Activated naive CD8-positive, alpha-beta T cell (primary cell): ENCODE measurements around the gene ACACA.

Experiments
- H3K27ac Mint-ChIP-seq: one replicate; pipeline ENCODE4 v1.8.0; 2021; ENCODE audit warnings: mixed read lengths
- H3K27me3 Mint-ChIP-seq: one replicate; pipeline ENCODE4 v1.8.0; 2021; ENCODE audit warnings: mixed read lengths
- H3K36me3 Mint-ChIP-seq: one replicate; pipeline ENCODE4 v1.8.0; 2021; ENCODE audit warnings: mixed read lengths
- H3K4me1 Mint-ChIP-seq: one replicate; pipeline ENCODE4 v1.8.0; 2021; ENCODE audit warnings: low read depth, mixed read lengths
- H3K4me3 Mint-ChIP-seq: one replicate; pipeline ENCODE4 v1.8.0; 2021; ENCODE audit warnings: mild to moderate bottlenecking, mixed read lengths
- H3K9me3 Mint-ChIP-seq: one replicate; pipeline ENCODE4 v1.8.0; 2021; ENCODE audit warnings: low read depth, mixed read lengths

Gene ACACA

DNA sequence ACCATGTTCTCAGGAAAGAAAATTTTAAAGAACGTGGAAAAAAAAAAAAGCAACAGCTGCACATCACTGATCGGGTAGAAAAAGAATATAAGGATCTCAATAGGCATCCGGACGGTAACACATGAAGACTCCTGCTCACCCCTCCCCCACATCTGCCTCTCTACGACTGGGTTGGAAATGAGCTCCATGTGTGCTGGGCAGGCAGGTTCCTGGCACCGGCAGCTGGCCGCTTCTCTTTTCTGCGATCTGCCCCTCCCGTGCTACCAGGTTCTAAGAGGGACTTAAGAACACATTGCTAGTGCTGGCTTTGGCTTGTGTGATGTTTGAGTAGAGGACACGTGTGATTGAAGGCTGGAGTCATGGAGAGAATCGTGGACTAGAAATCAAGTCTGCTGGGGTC is 342.4 kb downstream of the ACACA start:
- Mint-ChIP-seq H3K4me3 (no peak overlapping the region), H3K36me3 (no peaks in the 10 kb centered on the region), H3K27ac (no peak overlapping the region), H3K4me1 (no peaks in the 10 kb centered on the region), H3K27me3 (no peaks in the 10 kb centered on the region), H3K9me3 (no peaks in the 10 kb centered on the region)

GRCh38 chr17:37062021-37062420 is 344.6 kb downstream of the ACACA start:
- H3K4me1 Mint-ChIP-seq, result no peaks in the 10 kb centered on the region
- no peaks in the 10 kb centered on the region for H3K9me3 Mint-ChIP-seq
- no peaks in the 10 kb centered on the region for H3K27me3 Mint-ChIP-seq
- no peak overlapping the region for H3K27ac Mint-ChIP-seq
- no peak overlapping the region for H3K4me3 Mint-ChIP-seq
- peaks cover 5% of the 10 kb centered on the region for H3K36me3 Mint-ChIP-seq

- Mint-ChIP-seq H3K4me1 (no peaks in the 10 kb centered on the region), H3K27ac (no peak overlapping the region), H3K4me3 (no peak overlapping the region), H3K27me3 (no peaks in the 10 kb centered on the region), H3K36me3 (peaks cover 13% of the 10 kb centered on the region), H3K9me3 (no peaks in the 10 kb centered on the region)
These were observed 345.7 kb downstream of the ACACA start for GRCh38 chr17:37060928-37061327.

- H3K4me3 Mint-ChIP-seq, result no peak overlapping the region
- H3K27ac Mint-ChIP-seq, result no peak overlapping the region
These were observed 346.5 kb downstream of the ACACA start for GRCh38 chr17:37060094-37060493.

GRCh38 chr17:37059493-37059892 is 347.1 kb downstream of the ACACA start:
- H3K9me3 Mint-ChIP-seq, result no peaks in the 10 kb centered on the region
- no peak overlapping the region for H3K27ac Mint-ChIP-seq
- no peaks in the 10 kb centered on the region for H3K27me3 Mint-ChIP-seq

More at GRCh38 chr17:37060094-37060493, 346.5 kb downstream of the ACACA start:
- no peaks in the 10 kb centered on the region for H3K4me1 Mint-ChIP-seq
- H3K27me3 Mint-ChIP-seq, result no peaks in the 10 kb centered on the region
- peaks cover 14% of the 10 kb centered on the region for H3K36me3 Mint-ChIP-seq
- no peaks in the 10 kb centered on the region for H3K9me3 Mint-ChIP-seq

DNA sequence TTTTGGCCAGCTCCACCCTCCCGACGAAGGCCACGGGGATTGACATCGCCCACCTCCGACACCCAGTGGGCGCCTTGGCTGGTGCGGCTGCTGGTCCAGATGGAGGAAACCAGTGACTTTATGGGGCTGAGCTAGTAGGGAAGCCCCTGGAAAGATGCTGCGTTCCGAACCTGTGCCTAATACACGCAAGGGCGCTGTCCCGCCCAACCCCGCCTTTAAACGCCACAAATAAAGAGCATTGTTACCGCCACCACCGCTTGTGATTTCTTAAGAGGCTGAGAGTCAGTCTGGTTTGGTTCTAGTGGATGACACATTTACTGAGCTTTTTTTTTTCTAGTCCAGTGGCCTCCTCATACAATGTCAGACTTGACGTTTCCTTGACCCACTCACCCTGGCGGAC is 350.0 kb downstream of the ACACA start:
- Mint-ChIP-seq H3K36me3 (peaks cover 19% of the 10 kb centered on the region), H3K4me1 (no peaks in the 10 kb centered on the region), H3K4me3 (no peak overlapping the region), H3K27ac (no peak overlapping the region), H3K27me3 (no peaks in the 10 kb centered on the region), H3K9me3 (no peaks in the 10 kb centered on the region)

More at GRCh38 chr17:37059493-37059892, 347.1 kb downstream of the ACACA start:
- Mint-ChIP-seq H3K4me3 (no peak overlapping the region), H3K36me3 (peaks cover 14% of the 10 kb centered on the region), H3K4me1 (no peaks in the 10 kb centered on the region)

- Mint-ChIP-seq H3K27me3 (no peaks in the 10 kb centered on the region), H3K36me3 (peaks cover 19% of the 10 kb centered on the region), H3K4me3 (no peak overlapping the region), H3K4me1 (no peaks in the 10 kb centered on the region), H3K9me3 (no peaks in the 10 kb centered on the region), H3K27ac (no peak overlapping the region)
These were observed 351.7 kb downstream of the ACACA start for GRCh38 chr17:37054894-37055293.

- Mint-ChIP-seq H3K27me3 (no peaks in the 10 kb centered on the region), H3K4me1 (peaks cover 6% of the 10 kb centered on the region), H3K4me3 (no peak overlapping the region), H3K9me3 (no peaks in the 10 kb centered on the region), H3K36me3 (peaks cover 15% of the 10 kb centered on the region), H3K27ac (no peak overlapping the region)
These were observed 354.2 kb downstream of the ACACA start for GRCh38 chr17:37052450-37052849.

GRCh38 chr17:37051833-37052232 is 354.8 kb downstream of the ACACA start:
- Mint-ChIP-seq H3K36me3 (peaks cover 12% of the 10 kb centered on the region), H3K27me3 (no peaks in the 10 kb centered on the region)

DNA sequence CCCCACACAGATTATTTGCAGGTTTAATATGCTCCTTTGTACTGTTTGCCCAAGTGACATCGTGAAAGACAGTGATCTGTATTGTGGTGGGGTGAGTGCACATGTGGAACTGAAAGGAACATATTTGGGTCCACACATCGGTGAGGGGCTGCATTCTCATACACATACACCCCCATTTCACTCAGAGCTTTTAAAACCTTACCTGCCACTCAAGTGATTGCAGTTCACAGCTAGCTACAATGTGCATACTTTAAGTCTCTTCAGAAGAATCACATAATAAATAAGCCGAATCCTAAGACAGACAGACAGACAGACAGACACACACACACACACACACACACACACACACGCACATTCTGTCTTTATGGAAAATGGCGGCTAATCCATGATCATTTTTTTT is 355.3 kb downstream of the ACACA start:
- Mint-ChIP-seq H3K36me3 (peaks cover 10% of the 10 kb centered on the region), H3K27ac (no peak overlapping the region), H3K27me3 (no peaks in the 10 kb centered on the region), H3K9me3 (no peaks in the 10 kb centered on the region), H3K4me1 (peaks cover 7% of the 10 kb centered on the region), H3K4me3 (no peak overlapping the region)

More at GRCh38 chr17:37051833-37052232, 354.8 kb downstream of the ACACA start:
- H3K9me3 Mint-ChIP-seq, result no peaks in the 10 kb centered on the region
- H3K4me1 Mint-ChIP-seq, result peaks cover 7% of the 10 kb centered on the region
- no peak overlapping the region for H3K4me3 Mint-ChIP-seq
- no peak overlapping the region for H3K27ac Mint-ChIP-seq

GRCh38 chr17:37050920-37051319 is 355.7 kb downstream of the ACACA start:
- H3K27ac Mint-ChIP-seq, result no peak overlapping the region
- peaks cover 7% of the 10 kb centered on the region for H3K4me1 Mint-ChIP-seq
- no peaks in the 10 kb centered on the region for H3K27me3 Mint-ChIP-seq
- H3K36me3 Mint-ChIP-seq, result peaks cover 5% of the 10 kb centered on the region
- H3K9me3 Mint-ChIP-seq, result no peaks in the 10 kb centered on the region
- H3K4me3 Mint-ChIP-seq, result no peak overlapping the region

DNA sequence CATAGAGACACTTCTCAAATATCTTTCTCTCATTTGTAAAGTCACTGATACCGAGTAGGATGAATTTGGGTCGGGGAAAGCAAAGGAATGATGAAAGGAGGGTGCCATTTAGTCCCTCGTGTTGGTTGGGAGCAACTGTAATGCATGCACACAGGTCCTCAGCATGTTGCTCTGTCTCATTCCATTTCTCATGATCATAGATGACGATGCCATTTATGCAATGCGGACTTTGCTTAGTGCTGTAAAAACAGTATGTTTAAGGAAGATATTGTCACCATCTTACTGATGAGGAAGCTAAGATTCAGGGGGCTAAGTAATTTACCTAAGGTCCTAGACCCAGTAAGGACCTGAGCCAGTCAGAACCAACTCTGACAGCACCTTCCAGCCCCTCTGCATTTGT is 357.8 kb downstream of the ACACA start:
- H3K4me1 Mint-ChIP-seq, result peaks cover 7% of the 10 kb centered on the region
- no peaks in the 10 kb centered on the region for H3K27me3 Mint-ChIP-seq
- no peak overlapping the region for H3K27ac Mint-ChIP-seq

GRCh38 chr17:37047631-37048104 is 359.0 kb downstream of the ACACA start:
- H3K27me3 Mint-ChIP-seq, result no peaks in the 10 kb centered on the region
- H3K27ac Mint-ChIP-seq, result peak overlapping the region; percentile 58
- peaks cover 14% of the 10 kb centered on the region for H3K4me1 Mint-ChIP-seq
- peaks cover 4% of the 10 kb centered on the region for H3K36me3 Mint-ChIP-seq
- no peaks in the 10 kb centered on the region for H3K9me3 Mint-ChIP-seq
- H3K4me3 Mint-ChIP-seq, result no peak overlapping the region

More for the DNA sequence above, 357.8 kb downstream of the ACACA start:
- H3K9me3 Mint-ChIP-seq, result no peaks in the 10 kb centered on the region
- H3K36me3 Mint-ChIP-seq, result no peaks in the 10 kb centered on the region
- H3K4me3 Mint-ChIP-seq, result no peak overlapping the region

GRCh38 chr17:37045351-37045922 is 361.2 kb downstream of the ACACA start:
- H3K36me3 Mint-ChIP-seq, result peaks cover 4% of the 10 kb centered on the region
- no peaks in the 10 kb centered on the region for H3K9me3 Mint-ChIP-seq
- peaks cover 14% of the 10 kb centered on the region for H3K4me1 Mint-ChIP-seq
- no peak overlapping the region for H3K27ac Mint-ChIP-seq
- H3K27me3 Mint-ChIP-seq, result no peaks in the 10 kb centered on the region
- H3K4me3 Mint-ChIP-seq, result no peak overlapping the region

DNA sequence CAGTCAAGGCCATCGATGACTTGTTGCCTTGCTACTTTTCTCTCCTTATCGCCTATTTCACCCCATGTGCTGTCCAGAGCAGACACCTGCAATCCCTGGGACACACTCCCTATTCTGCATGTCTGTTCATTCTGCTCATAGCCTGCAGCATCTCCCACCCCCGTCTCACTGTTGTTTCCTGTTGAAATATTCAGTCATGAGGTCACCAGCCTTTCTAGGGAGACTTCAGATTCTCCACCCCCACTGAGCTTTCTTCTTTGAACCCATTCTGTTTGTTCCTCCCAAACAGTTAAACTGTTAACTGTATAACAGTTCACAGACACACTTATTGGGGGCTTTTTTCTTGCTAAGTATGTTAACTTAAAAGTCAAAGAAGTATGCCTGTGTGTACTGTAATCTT is 363.4 kb downstream of the ACACA start:
- no peak overlapping the region for H3K27ac Mint-ChIP-seq
- peaks cover 16% of the 10 kb centered on the region for H3K4me1 Mint-ChIP-seq
- H3K4me3 Mint-ChIP-seq, result no peak overlapping the region
- H3K27me3 Mint-ChIP-seq, result no peaks in the 10 kb centered on the region
- peaks cover 4% of the 10 kb centered on the region for H3K36me3 Mint-ChIP-seq
- H3K9me3 Mint-ChIP-seq, result no peaks in the 10 kb centered on the region

DNA sequence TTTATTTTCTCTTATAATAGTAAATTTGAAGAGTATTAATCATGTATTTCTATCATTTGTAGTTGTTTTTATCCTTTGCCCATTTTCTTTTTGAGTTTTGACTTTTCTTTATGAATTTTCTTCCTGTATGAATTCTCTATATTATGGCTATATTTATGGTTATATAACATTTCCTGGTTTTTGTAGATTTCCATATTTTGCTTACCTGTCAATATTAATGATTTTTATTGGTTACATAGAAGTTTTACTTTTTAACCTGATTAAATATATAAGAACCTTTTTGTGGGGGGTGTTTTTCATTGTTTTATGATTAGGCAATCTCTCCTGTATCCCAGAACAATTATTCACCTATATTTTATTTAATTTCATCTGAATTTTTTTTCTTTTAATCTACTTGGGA is 364.7 kb downstream of the ACACA start:
- peaks cover 8% of the 10 kb centered on the region for H3K4me1 Mint-ChIP-seq
- no peak overlapping the region for H3K4me3 Mint-ChIP-seq

More for the DNA sequence above, 364.7 kb downstream of the ACACA start:
- Mint-ChIP-seq H3K36me3 (peaks cover 12% of the 10 kb centered on the region), H3K27me3 (no peaks in the 10 kb centered on the region), H3K9me3 (no peaks in the 10 kb centered on the region), H3K27ac (no peak overlapping the region)
